PC-9 (cell line): ENCODE measurements around the gene EPG5.

ENCODE experiments used
- CTCF ChIP-seq: fragments of 200-600 bp; sonication (generic); conservative IDR thresholded peaks from 2 replicates; pipeline ENCODE4 v1.6.1; 2017; ENCODE audit warnings: mixed run types, antibody characterized with exemption, mild to moderate bottlenecking, moderate library complexity
- EZH2 ChIP-seq: fragments of 200-600 bp; sonication (generic); IDR thresholded peaks from 2 replicates; pipeline ENCODE4 v1.8.0; 2017; ENCODE audit warnings: antibody characterized with exemption, low read depth

GRCh38 chr18:45834306-45834705 lies 132.8 kb downstream of the EPG5 start:
- no peak for TF ChIP-seq CTCF
- no peak for TF ChIP-seq EZH2
